GM21717 (cell line): ENCODE data around the gene TGFB1.
A peak's percentile ranks its signal among the peaks of the same experiment; 100 is the strongest.
"Not testable (repeated sequence)": the region's sequence is repeated elsewhere in the genome, so short reads cannot be mapped to it uniquely, and the experiment has no call there.

Source experiments
- ATAC-seq: cut with Tn5 transposase; IDR thresholded peaks from one replicate; pipeline ENCODE4 v1.9.1; 2021; ENCODE audit warnings: mild to moderate bottlenecking, moderate library complexity; ENCODE audit not compliant: unreplicated experiment

TGFB1 gene

GRCh38 chr19:41346916-41347315 is 6.8 kb downstream of the TGFB1 start:
- ATAC-seq, result not testable (repeated sequence)

- no peak for ATAC-seq
Measured at GRCh38 chr19:41344162-41344561, 9.6 kb downstream of the TGFB1 start.

- no peak for ATAC-seq
Measured at GRCh38 chr19:41341669-41342490, 11.8 kb downstream of the TGFB1 start.

GRCh38 chr19:41339936-41340335 is 13.8 kb downstream of the TGFB1 start:
- no peak for ATAC-seq

GRCh38 chr19:41335467-41335866 is 18.3 kb downstream of the TGFB1 start:
- ATAC-seq, result no peak

GRCh38 chr19:41334793-41335192 is 18.9 kb downstream of the TGFB1 start:
- ATAC-seq, result no peak

GRCh38 chr19:41332468-41332867 is 21.3 kb downstream of the TGFB1 start:
- no peak for ATAC-seq

- no peak for ATAC-seq
Measured at GRCh38 chr19:41332000-41332399, 21.7 kb downstream of the TGFB1 start.

- ATAC-seq, result no peak
Measured at GRCh38 chr19:41330946-41331678, 22.6 kb downstream of the TGFB1 start.

- ATAC-seq, result no peak
Measured at GRCh38 chr19:41330481-41330880, 23.2 kb downstream of the TGFB1 start.

- ATAC-seq, result no peak
Measured at GRCh38 chr19:41328842-41329225, 24.9 kb downstream of the TGFB1 start.

GRCh38 chr19:41328157-41328841 is 25.4 kb downstream of the TGFB1 start:
- no peak for ATAC-seq

- ATAC-seq, result peak; percentile 50
Measured at GRCh38 chr19:41327576-41328156, 26.1 kb downstream of the TGFB1 start.

- ATAC-seq, result no peak
Measured at GRCh38 chr19:41327076-41327575, 26.6 kb downstream of the TGFB1 start.

GRCh38 chr19:41325947-41326706 is 27.6 kb downstream of the TGFB1 start:
- no peak for ATAC-seq

- ATAC-seq, result no peak
Measured at GRCh38 chr19:41325640-41325946, 28.1 kb downstream of the TGFB1 start.

- no peak for ATAC-seq
Measured at GRCh38 chr19:41324921-41325639, 28.6 kb downstream of the TGFB1 start.

GRCh38 chr19:41324231-41324702 is 29.5 kb downstream of the TGFB1 start:
- ATAC-seq, result no peak

- no peak for ATAC-seq
Measured at GRCh38 chr19:41323430-41324125, 30.1 kb downstream of the TGFB1 start.
